C4-2B (cell line): ENCODE data around the gene RAP1GAP.
A peak's percentile ranks its signal among the peaks of the same experiment; 100 is the strongest.

Experiments used
- H3K27ac ChIP-seq: fragments of 450-650 bp; 2 replicates; pipeline ENCODE4 v1.5.1; 2017
- CTCF ChIP-seq: fragments of 450-650 bp; conservative IDR thresholded peaks from 2 replicates; pipeline ENCODE4 v1.5.1; 2017; ENCODE audit warnings: mild to moderate bottlenecking
- ZFX ChIP-seq: fragments of 450-650 bp; IDR thresholded peaks from 2 replicates; pipeline ENCODE4 v1.6.1; 2017

RAP1GAP gene

GRCh38 chr1:21652101-21652936 lies 16.8 kb downstream of the RAP1GAP start:
- TF ChIP-seq ZFX, result no peak
- TF ChIP-seq CTCF, result no peak
- no peak overlapping the region; the same call in 1 of the 2 replicates for H3K27ac ChIP-seq

- H3K27ac ChIP-seq, result peak overlapping the region; percentile 53
- TF ChIP-seq CTCF, result no peak
- TF ChIP-seq ZFX, result no peak
Observed at GRCh38 chr1:21651214-21652042, 17.7 kb downstream of the RAP1GAP start.

GRCh38 chr1:21650400-21650799 lies 18.8 kb downstream of the RAP1GAP start:
- TF ChIP-seq ZFX (no peak), CTCF (no peak)
- H3K27ac ChIP-seq, result no peak overlapping the region

GRCh38 chr1:21649315-21649714 lies 19.8 kb downstream of the RAP1GAP start:
- TF ChIP-seq ZFX (no peak), CTCF (no peak)
- no peak overlapping the region for H3K27ac ChIP-seq

- TF ChIP-seq ZFX (no peak), CTCF (no peak)
- H3K27ac ChIP-seq, result no peak overlapping the region
Observed at GRCh38 chr1:21648791-21649190, 20.4 kb downstream of the RAP1GAP start.

- H3K27ac ChIP-seq, result no peak overlapping the region
- no peak for TF ChIP-seq ZFX
- TF ChIP-seq CTCF, result no peak
Observed at GRCh38 chr1:21648352-21648730, 20.8 kb downstream of the RAP1GAP start.
